GM21526 (cell line): ENCODE data around the gene NFATC2IP.
A peak's percentile ranks its signal among the peaks of the same experiment; 100 is the strongest.
"Not testable (repeated sequence)": the region's sequence is repeated elsewhere in the genome, so short reads cannot be mapped to it uniquely, and the experiment has no call there.

ENCODE experiments used
- ATAC-seq: cut with Tn5 transposase; IDR thresholded peaks from one replicate; pipeline ENCODE4 v1.9.1; 2021; ENCODE audit warnings: moderate library complexity; ENCODE audit not compliant: unreplicated experiment, low FRiP score

Gene NFATC2IP

GRCh38 chr16:28964496-28964895, 13.8 kb downstream of the NFATC2IP start:
- ATAC-seq, result no peak

- no peak for ATAC-seq
Measured at GRCh38 chr16:28967156-28967555, 16.4 kb downstream of the NFATC2IP start.

GRCh38 chr16:28969696-28970095, 19.0 kb downstream of the NFATC2IP start:
- ATAC-seq, result not testable (repeated sequence)

GRCh38 chr16:28974007-28974436, 23.3 kb downstream of the NFATC2IP start:
- no peak for ATAC-seq

- ATAC-seq, result peak; percentile 67
Measured at GRCh38 chr16:28974437-28975157, 23.9 kb downstream of the NFATC2IP start, which contains the start of gene SPNS1. Gene SPNS1, plus strand, starts transcription at chr16:28974778. Its CDS starts 374 bp downstream, at chr16:28975152.

- peak; percentile 11 for ATAC-seq
Measured at GRCh38 chr16:28975158-28975599, 24.4 kb downstream of the NFATC2IP start.

GRCh38 chr16:28977703-28978662, 27.2 kb downstream of the NFATC2IP start:
- no peak for ATAC-seq

GRCh38 chr16:28980330-28980729, 29.6 kb downstream of the NFATC2IP start:
- not testable (repeated sequence) for ATAC-seq

GRCh38 chr16:28980929-28981328, 30.2 kb downstream of the NFATC2IP start:
- no peak for ATAC-seq

GRCh38 chr16:28981517-28981916, 30.8 kb downstream of the NFATC2IP start:
- ATAC-seq, result no peak

GRCh38 chr16:28982418-28982817, 31.7 kb downstream of the NFATC2IP start:
- ATAC-seq, result no peak

GRCh38 chr16:28982949-28983348, 32.2 kb downstream of the NFATC2IP start:
- no peak for ATAC-seq

- ATAC-seq, result no peak
Measured at GRCh38 chr16:28983644-28984043, 32.9 kb downstream of the NFATC2IP start.

- ATAC-seq, result no peak
Measured at GRCh38 chr16:28984091-28984490, 33.4 kb downstream of the NFATC2IP start.

- no peak for ATAC-seq
Measured at GRCh38 chr16:28984619-28985135, 33.9 kb downstream of the NFATC2IP start, which contains the start of gene LAT. Gene LAT, plus strand, starts transcription at chr16:28985052. Its CDS starts 366 bp downstream, at chr16:28985418.

GRCh38 chr16:28985211-28986041, 34.7 kb downstream of the NFATC2IP start:
- no peak for ATAC-seq

- ATAC-seq, result no peak
Measured at GRCh38 chr16:28986046-28986445, 35.3 kb downstream of the NFATC2IP start.

GRCh38 chr16:28986492-28986891, 35.8 kb downstream of the NFATC2IP start:
- ATAC-seq, result no peak

GRCh38 chr16:28987170-28987853, 36.6 kb downstream of the NFATC2IP start:
- no peak for ATAC-seq
